ENCODE measurements around the gene DISC1. TPM values are rescaled to one million over a fixed set of nuclear protein-coding genes. Genes with fewer than 3 reads are reported as not detected.

Gene DISC1
- total RNA-seq, 1 experiment from 2014 or later = 1.8 TPM

DNA sequence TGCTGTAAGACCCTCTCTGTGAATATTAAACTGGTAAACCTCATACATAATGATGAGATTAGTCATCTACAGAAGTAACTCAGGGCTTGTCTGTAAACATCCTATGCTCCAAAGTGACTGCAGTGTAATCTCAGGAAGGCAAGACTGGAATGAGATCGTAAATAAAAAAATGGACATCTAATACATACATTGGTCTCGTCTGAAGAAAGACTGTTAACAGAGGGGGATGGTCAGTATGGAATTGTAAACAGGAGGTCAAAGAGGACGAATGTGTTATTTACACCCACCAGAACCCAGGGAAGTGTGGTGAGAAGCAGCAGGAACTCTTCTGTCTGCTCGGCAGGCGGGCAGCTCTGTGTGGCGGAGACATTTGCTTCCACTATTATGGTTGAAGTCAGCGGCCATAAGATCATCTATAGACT is 51.4 kb downstream of the DISC1 start:
- no peak for TF ChIP-seq JUND (IDR thresholded peaks at IDR 0.05)
- TF ChIP-seq, protein P1, sequence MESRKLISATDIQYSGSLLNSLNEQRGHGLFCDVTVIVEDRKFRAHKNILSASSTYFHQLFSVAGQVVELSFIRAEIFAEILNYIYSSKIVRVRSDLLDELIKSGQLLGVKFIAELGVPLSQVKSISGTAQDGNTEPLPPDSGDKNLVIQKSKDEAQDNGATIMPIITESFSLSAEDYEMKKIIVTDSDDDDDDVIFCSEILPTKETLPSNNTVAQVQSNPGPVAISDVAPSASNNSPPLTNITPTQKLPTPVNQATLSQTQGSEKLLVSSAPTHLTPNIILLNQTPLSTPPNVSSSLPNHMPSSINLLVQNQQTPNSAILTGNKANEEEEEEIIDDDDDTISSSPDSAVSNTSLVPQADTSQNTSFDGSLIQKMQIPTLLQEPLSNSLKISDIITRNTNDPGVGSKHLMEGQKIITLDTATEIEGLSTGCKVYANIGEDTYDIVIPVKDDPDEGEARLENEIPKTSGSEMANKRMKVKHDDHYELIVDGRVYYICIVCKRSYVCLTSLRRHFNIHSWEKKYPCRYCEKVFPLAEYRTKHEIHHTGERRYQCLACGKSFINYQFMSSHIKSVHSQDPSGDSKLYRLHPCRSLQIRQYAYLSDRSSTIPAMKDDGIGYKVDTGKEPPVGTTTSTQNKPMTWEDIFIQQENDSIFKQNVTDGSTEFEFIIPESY (IDR thresholded peaks at IDR 0.05; ENCODE audit: extremely low read depth, insufficient replicate concordance, low read length) = no peak
- TF ChIP-seq CEBPB (IDR thresholded peaks at IDR 0.05; ENCODE audit: low read depth) = no peak
- TF ChIP-seq TCF7L2 (IDR thresholded peaks at IDR 0.05; ENCODE audit: borderline replicate concordance, extremely low read depth, insufficient read depth, insufficient read length) = no peak
- no peak for TF ChIP-seq ELF1 (IDR thresholded peaks at IDR 0.05; ENCODE audit: borderline replicate concordance, low read depth)
- no peak for TF ChIP-seq FOSL1 (IDR thresholded peaks at IDR 0.05; ENCODE audit: low read depth)
- no peak for TF ChIP-seq EZH2 (IDR thresholded peaks at IDR 0.05)
- TF ChIP-seq, protein P2, sequence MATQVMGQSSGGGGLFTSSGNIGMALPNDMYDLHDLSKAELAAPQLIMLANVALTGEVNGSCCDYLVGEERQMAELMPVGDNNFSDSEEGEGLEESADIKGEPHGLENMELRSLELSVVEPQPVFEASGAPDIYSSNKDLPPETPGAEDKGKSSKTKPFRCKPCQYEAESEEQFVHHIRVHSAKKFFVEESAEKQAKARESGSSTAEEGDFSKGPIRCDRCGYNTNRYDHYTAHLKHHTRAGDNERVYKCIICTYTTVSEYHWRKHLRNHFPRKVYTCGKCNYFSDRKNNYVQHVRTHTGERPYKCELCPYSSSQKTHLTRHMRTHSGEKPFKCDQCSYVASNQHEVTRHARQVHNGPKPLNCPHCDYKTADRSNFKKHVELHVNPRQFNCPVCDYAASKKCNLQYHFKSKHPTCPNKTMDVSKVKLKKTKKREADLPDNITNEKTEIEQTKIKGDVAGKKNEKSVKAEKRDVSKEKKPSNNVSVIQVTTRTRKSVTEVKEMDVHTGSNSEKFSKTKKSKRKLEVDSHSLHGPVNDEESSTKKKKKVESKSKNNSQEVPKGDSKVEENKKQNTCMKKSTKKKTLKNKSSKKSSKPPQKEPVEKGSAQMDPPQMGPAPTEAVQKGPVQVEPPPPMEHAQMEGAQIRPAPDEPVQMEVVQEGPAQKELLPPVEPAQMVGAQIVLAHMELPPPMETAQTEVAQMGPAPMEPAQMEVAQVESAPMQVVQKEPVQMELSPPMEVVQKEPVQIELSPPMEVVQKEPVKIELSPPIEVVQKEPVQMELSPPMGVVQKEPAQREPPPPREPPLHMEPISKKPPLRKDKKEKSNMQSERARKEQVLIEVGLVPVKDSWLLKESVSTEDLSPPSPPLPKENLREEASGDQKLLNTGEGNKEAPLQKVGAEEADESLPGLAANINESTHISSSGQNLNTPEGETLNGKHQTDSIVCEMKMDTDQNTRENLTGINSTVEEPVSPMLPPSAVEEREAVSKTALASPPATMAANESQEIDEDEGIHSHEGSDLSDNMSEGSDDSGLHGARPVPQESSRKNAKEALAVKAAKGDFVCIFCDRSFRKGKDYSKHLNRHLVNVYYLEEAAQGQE (IDR thresholded peaks at IDR 0.05; ENCODE audit: low read depth) = no peak
- no peak for TF ChIP-seq YY1 (IDR thresholded peaks at IDR 0.05; ENCODE audit: extremely low read depth, insufficient replicate concordance, low read depth, low read length)
- TF ChIP-seq RAD21 (IDR thresholded peaks at IDR 0.05; ENCODE audit: low read depth) = no peak
- TF ChIP-seq POLR2AphosphoS5 (IDR thresholded peaks at IDR 0.05; ENCODE audit: low read depth, low read length) = no peak
- no peak for TF ChIP-seq SRF (IDR thresholded peaks at IDR 0.05; ENCODE audit: low read depth)
- no peak for TF ChIP-seq POLR2A (IDR thresholded peaks at IDR 0.05; ENCODE audit: borderline replicate concordance, extremely low read depth, insufficient read depth, insufficient read length)
- no peak for TF ChIP-seq EZH2phosphoT487 (IDR thresholded peaks at IDR 0.05; ENCODE audit: borderline replicate concordance)
- no peak for TF ChIP-seq CBX3 (IDR thresholded peaks at IDR 0.05; ENCODE audit: low read depth)
- TF ChIP-seq SP1 (IDR thresholded peaks at IDR 0.05; ENCODE audit: low read depth) = no peak
- no peaks in the 10 kb centered on the region for H4K20me1 ChIP-seq (ENCODE audit: insufficient read depth)
- no peak for DNase-seq (ENCODE audit: low read depth, low spot score)
- no peak overlapping the region for H3K9ac ChIP-seq (ENCODE audit: low read length)
- H3K36me3 ChIP-seq (ENCODE audit: control insufficient read depth in 1 of 2, insufficient read depth in 2 of 2, low read length in 2 of 2) = no peaks in the 10 kb centered on the region
- no peaks in the 10 kb centered on the region for H3K9me3 ChIP-seq (ENCODE audit: control insufficient read depth in 1 of 2, insufficient read depth in 1 of 2, low read depth in 1 of 2, low read length in 2 of 2)
- H3K4me1 ChIP-seq (ENCODE audit: control insufficient read depth in 1 of 2, insufficient read depth in 2 of 2, low read length in 2 of 2) = no peaks in the 10 kb centered on the region
- ATAC-seq = no peak
- H3K79me2 ChIP-seq (ENCODE audit: insufficient read depth, low read length) = no peaks in the 10 kb centered on the region
- ChIA-PET POLR2A (no interaction called here), CTCF (no interaction called here), RAD21 (ENCODE audit: low non-redundant PET in 1 of 2, low total read pairs in 2 of 2, uncharacterized antibody in 2 of 2, unreplicated experiment in 2 of 2) (no interaction called here)
- H3K27me3 ChIP-seq (ENCODE audit: insufficient read depth, low read length) = no peaks in the 10 kb centered on the region
- intact Hi-C loops (cut with micrococcal nuclease) = no loop called here
- BruUV-seq (replicated peaks) = no TSS peak
- no peak overlapping the region for H2AFZ ChIP-seq (ENCODE audit: low read depth, low read length, poor library complexity, severe bottlenecking)
- no peaks in the 10 kb centered on the region for H3K9me2 ChIP-seq (ENCODE audit: insufficient read depth)
- H3K4me3 ChIP-seq (replicated peaks in 1 of 2; ENCODE audit: low read depth in 1 of 2, low read length in 2 of 2) = no peak overlapping the region
- H3K4me2 ChIP-seq (ENCODE audit: low read length) = no peak overlapping the region
- H3K27ac ChIP-seq (ENCODE audit: low read depth, low read length) = no peak overlapping the region
